ENCODE data around the gene FNDC3B. TPM values are rescaled to one million over a fixed set of nuclear protein-coding genes. Genes with fewer than 3 reads are reported as not detected.
A peak's percentile ranks its signal among the peaks of the same experiment; 100 is the strongest.

The FNDC3B gene
- total RNA-seq, 2 donors from 2014 or later, result 57.6 to 69.3 TPM

GRCh38 chr3:172277151-172277652 lies 237.8 kb downstream of the FNDC3B start:
- H3K4me1 ChIP-seq, result peaks cover 0 to 54% of the 10 kb centered on the region in 2 donors
- H3K27ac ChIP-seq, result no peak overlapping the region
- H3K27me3 ChIP-seq, result no peaks in the 10 kb centered on the region
- H3K4me3 ChIP-seq, result no peak overlapping the region
- no peak for TF ChIP-seq CTCF (IDR thresholded peaks at IDR 0.05)
- DNase-seq (ENCODE audit: low spot score), result no peak
- no peaks in the 10 kb centered on the region for H3K36me3 ChIP-seq
- no peaks in the 10 kb centered on the region for H3K9me3 ChIP-seq

GRCh38 chr3:172279191-172279640 lies 239.8 kb downstream of the FNDC3B start:
- TF ChIP-seq CTCF (IDR thresholded peaks at IDR 0.05), result no peak
- no peaks in the 10 kb centered on the region for H3K27me3 ChIP-seq
- no peak for DNase-seq (ENCODE audit: low spot score)
- no peaks in the 10 kb centered on the region for H3K9me3 ChIP-seq
- peak overlapping the region in 1 of 2 donors; percentile 53 for H3K27ac ChIP-seq
- no peaks in the 10 kb centered on the region for H3K36me3 ChIP-seq
- H3K4me1 ChIP-seq, result peaks cover 0 to 64% of the 10 kb centered on the region in 2 donors
- no peak overlapping the region for H3K4me3 ChIP-seq

GRCh38 chr3:172279974-172280373 lies 240.6 kb downstream of the FNDC3B start:
- no peak for TF ChIP-seq CTCF (IDR thresholded peaks at IDR 0.05)
- no peak for DNase-seq (ENCODE audit: low spot score)
- Histone ChIP-seq H3K27me3 (no peaks in the 10 kb centered on the region), H3K4me3 (no peak overlapping the region), H3K36me3 (no peaks in the 10 kb centered on the region), H3K9me3 (no peaks in the 10 kb centered on the region), H3K27ac (peak overlapping the region in 1 of 2 donors; percentile 53), H3K4me1 (peaks cover 0 to 65% of the 10 kb centered on the region in 2 donors)

GRCh38 chr3:172280406-172281051 lies 241.2 kb downstream of the FNDC3B start:
- Histone ChIP-seq H3K27me3 (no peaks in the 10 kb centered on the region), H3K4me3 (no peak overlapping the region), H3K4me1 (peaks cover 0 to 70% of the 10 kb centered on the region in 2 donors), H3K9me3 (no peaks in the 10 kb centered on the region), H3K36me3 (no peaks in the 10 kb centered on the region), H3K27ac (peak overlapping the region in 1 of 2 donors; percentile 53)
- no peak for DNase-seq (ENCODE audit: low spot score)
- no peak for TF ChIP-seq CTCF (IDR thresholded peaks at IDR 0.05)

GRCh38 chr3:172281884-172282283 lies 242.5 kb downstream of the FNDC3B start:
- Histone ChIP-seq H3K27me3 (no peaks in the 10 kb centered on the region), H3K27ac (no peak overlapping the region), H3K4me3 (no peak overlapping the region), H3K4me1 (peaks cover 0 to 77% of the 10 kb centered on the region in 2 donors), H3K9me3 (no peaks in the 10 kb centered on the region), H3K36me3 (no peaks in the 10 kb centered on the region)
- no peak for DNase-seq (ENCODE audit: low spot score)
- TF ChIP-seq CTCF (IDR thresholded peaks at IDR 0.05), result no peak

All from right atrium auricular region (tissue), 2 donors.